Epithelial cell of esophagus (primary cell): Measurements from ENCODE around the gene KCNJ16.

Experiments
- DNase-seq: peaks from one replicate; pipeline ENCODE4 v3.0.0; 2010; ENCODE audit warnings: low read depth
- H3K4me3 ChIP-seq: 2 replicates; pipeline ENCODE4 v1.5.1; 2011; ENCODE audit warnings: mild to moderate bottlenecking, low read length, control low read depth
- CTCF ChIP-seq: IDR thresholded peaks from 2 replicates; pipeline ENCODE4 v1.5.1; 2011; ENCODE audit warnings: low read depth, mild to moderate bottlenecking, low read length, control low read depth, inconsistent platforms; ENCODE audit not compliant: insufficient read depth; ENCODE audit errors: missing control alignments

KCNJ16 gene

GRCh38 chr17:70095455-70095854 is 20.4 kb downstream of the KCNJ16 start:
- no peak for TF ChIP-seq CTCF
- no peak overlapping the region for H3K4me3 ChIP-seq
- no peak for DNase-seq

GRCh38 chr17:70096861-70097260 is 21.8 kb downstream of the KCNJ16 start:
- H3K4me3 ChIP-seq, result no peak overlapping the region
- DNase-seq, result peak; percentile 45
- TF ChIP-seq CTCF, result no peak

GRCh38 chr17:70098030-70098429 is 23.0 kb downstream of the KCNJ16 start:
- no peak for TF ChIP-seq CTCF
- no peak overlapping the region for H3K4me3 ChIP-seq
- peak; percentile 46 for DNase-seq

DNA sequence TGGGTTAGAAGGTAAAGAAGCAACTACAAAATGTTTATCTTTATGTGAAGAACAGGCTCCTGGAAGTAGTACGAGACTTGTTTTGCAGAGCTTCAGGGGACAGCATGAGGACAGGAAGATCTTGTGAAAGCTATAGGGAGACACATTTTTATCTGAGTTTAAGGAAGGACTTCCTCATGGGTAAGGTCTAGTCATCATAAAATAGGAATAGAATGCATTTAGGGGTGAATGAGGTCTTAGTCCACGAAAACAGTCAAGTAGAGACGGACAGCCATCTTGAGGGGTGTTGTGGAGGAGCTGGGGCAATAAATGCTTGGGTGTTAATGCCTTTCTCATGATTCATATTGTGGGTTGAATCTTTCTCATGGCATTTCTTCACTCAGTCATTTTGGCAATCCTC is 24.3 kb downstream of the KCNJ16 start:
- TF ChIP-seq CTCF, result no peak
- no peak overlapping the region for H3K4me3 ChIP-seq
- no peak for DNase-seq

DNA sequence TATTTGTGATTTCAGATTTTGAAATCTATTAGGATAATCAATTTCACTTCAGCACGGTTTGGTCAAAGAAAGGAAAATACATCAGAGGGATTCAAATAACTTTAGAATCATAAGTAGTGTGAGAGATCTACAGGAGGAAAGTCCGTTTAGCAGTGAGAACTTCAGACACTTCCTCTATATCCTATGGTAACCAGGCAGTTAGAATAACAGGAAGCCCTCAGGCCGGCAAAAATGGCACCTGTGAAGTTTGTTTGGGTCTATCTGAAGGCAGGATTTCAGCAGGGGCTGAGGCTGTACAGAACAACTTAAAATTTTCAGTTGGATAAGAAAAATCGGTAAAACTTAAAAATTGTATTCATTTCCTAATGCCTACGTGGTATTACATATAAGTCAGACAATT is 24.9 kb downstream of the KCNJ16 start:
- no peak for TF ChIP-seq CTCF
- H3K4me3 ChIP-seq, result no peak overlapping the region
- DNase-seq, result no peak

DNA sequence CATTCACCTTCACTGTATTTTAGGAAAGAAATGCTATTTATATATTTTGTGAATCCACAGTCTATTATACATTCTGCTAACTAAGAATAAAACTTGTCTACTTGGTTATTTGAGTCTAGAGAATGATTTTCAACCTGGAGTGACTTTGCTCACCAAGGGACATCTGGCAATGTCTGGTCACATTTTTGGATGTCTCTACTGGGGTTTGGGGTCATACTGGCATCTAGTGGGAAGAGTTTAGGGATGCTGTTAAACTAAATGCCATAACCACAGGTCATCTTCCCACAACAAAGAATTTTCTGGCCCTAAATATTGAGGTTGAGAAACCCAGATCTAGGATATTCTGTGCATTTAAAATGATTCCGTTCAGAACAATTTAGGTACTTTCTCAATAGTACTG is 26.0 kb downstream of the KCNJ16 start:
- peak; percentile 5 for DNase-seq
- TF ChIP-seq CTCF, result peak; percentile 11
- H3K4me3 ChIP-seq, result no peak overlapping the region

DNA sequence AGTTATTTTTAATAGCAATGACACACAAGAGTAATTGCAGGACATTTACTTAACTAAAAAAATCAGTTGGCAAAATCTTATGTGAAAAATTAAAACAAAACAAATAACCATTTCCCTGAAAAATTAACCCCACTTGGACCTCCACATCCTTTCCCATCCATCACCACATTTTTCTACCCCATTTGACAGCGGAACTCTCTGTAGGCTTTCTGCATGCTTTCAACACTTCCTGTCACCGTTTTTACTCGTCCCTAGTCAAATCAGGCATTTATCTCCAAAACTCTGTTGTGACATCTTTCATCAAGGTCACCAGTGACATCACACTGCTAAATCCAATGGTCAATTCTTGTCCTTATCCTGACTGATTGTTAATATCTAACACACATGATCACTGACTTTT is 27.5 kb downstream of the KCNJ16 start:
- TF ChIP-seq CTCF, result no peak
- no peak overlapping the region for H3K4me3 ChIP-seq
- no peak for DNase-seq
